ENCODE data around the gene PLD3.

The PLD3 gene

DNA sequence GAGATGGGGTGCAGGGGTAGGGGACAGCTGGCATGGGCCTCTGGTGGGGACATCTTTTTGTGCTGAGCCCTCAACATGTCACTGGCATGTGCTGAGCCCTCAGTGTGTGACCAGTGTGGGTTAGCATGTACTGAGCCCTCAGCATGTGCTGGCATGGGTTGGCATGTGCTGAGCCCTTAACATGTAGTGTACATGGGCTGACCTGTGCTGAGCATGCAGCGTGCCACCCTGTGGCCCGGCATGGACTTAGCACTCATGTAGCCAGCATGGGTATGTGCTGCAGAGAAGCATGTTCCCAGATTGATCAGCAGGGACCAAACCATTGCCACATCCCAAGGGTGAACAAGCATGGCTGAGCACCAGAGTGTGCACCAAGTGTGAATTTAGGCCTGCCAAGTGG is 30.0 kb downstream of the PLD3 start:
- Histone ChIP-seq H3K36me3 (ENCODE audit: control insufficient read depth, insufficient read depth, low read length, severe bottlenecking) (peaks cover 27% of the 10 kb centered on the region), H3K27me3 (replicated peaks; ENCODE audit: control insufficient read depth, insufficient read depth, low read length) (no peaks in the 10 kb centered on the region), H3K9ac (ENCODE audit: low read length) (no peak overlapping the region), H3K4me3 (ENCODE audit: low read length) (no peak overlapping the region), H3K9me3 (ENCODE audit: control insufficient read depth, low read length) (no peaks in the 10 kb centered on the region), H3K4me1 (ENCODE audit: control insufficient read depth, insufficient read depth, low read length) (peaks cover 9% of the 10 kb centered on the region)
- DNase-seq (ENCODE audit: low read depth), result no peak

DNA sequence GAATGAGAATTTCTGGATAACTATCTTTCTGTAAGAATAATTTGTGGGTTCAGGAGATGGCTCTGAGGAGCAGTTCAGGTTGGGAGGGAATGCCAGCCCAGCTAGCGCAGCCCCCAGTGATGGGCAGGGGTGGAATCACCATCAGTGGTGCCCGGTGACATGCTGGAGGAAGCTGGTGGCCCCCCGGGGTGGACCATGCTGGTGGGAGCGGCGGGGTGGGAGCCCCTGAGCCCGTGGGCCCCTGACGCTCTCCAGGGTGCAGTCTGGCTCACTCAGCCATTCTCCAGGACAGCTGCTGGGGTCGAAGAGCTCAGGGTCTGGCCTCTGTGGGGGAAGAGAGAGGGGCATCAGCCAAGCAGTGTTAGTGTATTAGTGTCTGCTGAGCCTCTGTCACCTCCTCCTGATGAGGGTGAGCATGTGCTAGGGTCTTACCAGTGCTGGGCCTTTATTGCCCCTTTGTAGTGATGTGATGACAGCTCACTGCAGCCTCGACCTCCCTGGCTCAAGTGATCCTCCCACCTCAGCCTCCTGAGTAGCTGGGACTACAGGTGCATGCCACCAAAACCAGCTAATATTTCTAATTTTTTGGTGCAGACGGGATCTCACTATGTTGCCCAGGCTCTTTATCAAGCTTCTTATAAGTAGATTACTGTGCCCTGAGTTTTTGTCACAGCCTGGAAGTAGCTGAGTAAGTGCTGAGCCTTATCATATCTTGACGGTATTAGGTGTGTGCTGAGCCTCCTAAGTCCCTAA is 31.1 kb downstream of the PLD3 start:
- Histone ChIP-seq H3K4me3 (ENCODE audit: low read length) (no peak overlapping the region), H3K9me3 (ENCODE audit: control insufficient read depth, low read length) (no peaks in the 10 kb centered on the region), H3K27me3 (replicated peaks; ENCODE audit: control insufficient read depth, insufficient read depth, low read length) (no peaks in the 10 kb centered on the region), H3K9ac (ENCODE audit: low read length) (no peak overlapping the region), H3K4me1 (ENCODE audit: control insufficient read depth, insufficient read depth, low read length) (peaks cover 9% of the 10 kb centered on the region), H3K36me3 (ENCODE audit: control insufficient read depth, insufficient read depth, low read length, severe bottlenecking) (peaks cover 18% of the 10 kb centered on the region)
- no peak for DNase-seq (ENCODE audit: low read depth)

DNA sequence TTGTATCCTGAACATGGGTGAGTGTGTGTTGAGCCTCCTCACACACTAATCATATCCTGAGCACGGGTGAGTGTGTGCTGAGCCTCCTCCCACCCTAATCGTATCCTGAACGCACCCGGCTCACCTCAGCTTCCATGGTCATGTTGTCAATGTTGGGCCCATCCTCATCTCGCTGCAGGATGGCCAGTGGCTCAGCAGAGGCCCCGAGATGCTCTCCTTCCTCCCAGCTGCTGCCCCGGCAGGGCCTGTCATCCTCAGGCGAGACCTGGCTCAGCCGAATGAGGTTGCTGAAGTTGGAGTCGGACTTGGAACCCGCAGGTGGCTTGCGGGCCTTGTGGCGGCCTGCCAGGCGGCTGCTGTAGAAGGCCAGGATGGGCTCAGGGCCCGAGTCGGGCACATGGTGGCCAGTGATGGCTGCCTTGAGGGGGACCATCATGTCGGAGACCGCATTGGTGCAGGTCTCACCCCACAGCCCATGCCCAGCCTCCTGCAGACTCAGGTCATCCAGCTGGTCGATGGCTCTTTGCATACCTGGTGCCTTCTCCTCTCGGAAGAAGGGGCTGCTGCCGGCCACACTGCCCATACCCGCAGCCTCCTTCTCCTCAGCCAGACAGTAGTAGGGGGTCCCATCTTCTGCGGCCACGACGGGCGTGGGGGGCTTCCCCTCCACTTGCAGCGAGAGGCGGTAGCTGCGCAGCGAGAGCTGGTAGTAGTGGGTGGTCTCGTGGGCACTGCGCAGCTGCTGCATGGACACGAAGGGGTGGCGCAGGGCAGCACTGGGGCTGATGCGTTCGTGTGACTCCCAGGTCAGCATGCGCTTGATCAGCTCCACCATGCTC is 31.9 kb downstream of the PLD3 start:
- no peak overlapping the region for H3K4me3 ChIP-seq (ENCODE audit: low read length)
- no peak for DNase-seq (ENCODE audit: low read depth)
- peaks cover 18% of the 10 kb centered on the region for H3K36me3 ChIP-seq (ENCODE audit: control insufficient read depth, insufficient read depth, low read length, severe bottlenecking)
- no peaks in the 10 kb centered on the region for H3K9me3 ChIP-seq (ENCODE audit: control insufficient read depth, low read length)
- no peaks in the 10 kb centered on the region for H3K27me3 ChIP-seq (replicated peaks; ENCODE audit: control insufficient read depth, insufficient read depth, low read length)
- H3K4me1 ChIP-seq (ENCODE audit: control insufficient read depth, insufficient read depth, low read length), result peaks cover 9% of the 10 kb centered on the region
- H3K9ac ChIP-seq (ENCODE audit: low read length), result no peak overlapping the region

DNA sequence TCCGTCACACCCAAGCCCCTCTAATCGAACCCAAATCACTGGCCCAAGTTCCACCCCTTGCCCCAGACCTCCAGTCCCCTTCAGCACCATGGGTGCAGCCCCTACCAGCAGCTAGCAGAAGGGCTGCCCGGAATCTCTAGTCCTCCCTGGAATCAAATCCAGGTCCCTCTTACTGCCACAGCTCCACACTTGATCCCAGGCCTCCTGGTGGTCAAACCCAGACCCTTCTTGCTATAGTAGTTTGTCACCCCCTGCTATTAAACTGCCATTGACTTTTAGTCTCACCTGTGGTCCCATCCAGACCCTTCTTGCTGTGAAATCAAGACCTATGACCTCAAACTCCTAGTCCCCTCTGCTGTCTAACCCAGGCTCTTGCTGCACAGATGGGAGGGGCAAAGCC is 32.8 kb downstream of the PLD3 start:
- H3K4me1 ChIP-seq (ENCODE audit: control insufficient read depth, insufficient read depth, low read length), result peaks cover 9% of the 10 kb centered on the region
- H3K9me3 ChIP-seq (ENCODE audit: control insufficient read depth, low read length), result no peaks in the 10 kb centered on the region
- no peak for DNase-seq (ENCODE audit: low read depth)
- H3K4me3 ChIP-seq (ENCODE audit: low read length), result no peak overlapping the region
- H3K36me3 ChIP-seq (ENCODE audit: control insufficient read depth, insufficient read depth, low read length, severe bottlenecking), result peaks cover 18% of the 10 kb centered on the region
- no peak overlapping the region for H3K9ac ChIP-seq (ENCODE audit: low read length)
- no peaks in the 10 kb centered on the region for H3K27me3 ChIP-seq (replicated peaks; ENCODE audit: control insufficient read depth, insufficient read depth, low read length)

DNA sequence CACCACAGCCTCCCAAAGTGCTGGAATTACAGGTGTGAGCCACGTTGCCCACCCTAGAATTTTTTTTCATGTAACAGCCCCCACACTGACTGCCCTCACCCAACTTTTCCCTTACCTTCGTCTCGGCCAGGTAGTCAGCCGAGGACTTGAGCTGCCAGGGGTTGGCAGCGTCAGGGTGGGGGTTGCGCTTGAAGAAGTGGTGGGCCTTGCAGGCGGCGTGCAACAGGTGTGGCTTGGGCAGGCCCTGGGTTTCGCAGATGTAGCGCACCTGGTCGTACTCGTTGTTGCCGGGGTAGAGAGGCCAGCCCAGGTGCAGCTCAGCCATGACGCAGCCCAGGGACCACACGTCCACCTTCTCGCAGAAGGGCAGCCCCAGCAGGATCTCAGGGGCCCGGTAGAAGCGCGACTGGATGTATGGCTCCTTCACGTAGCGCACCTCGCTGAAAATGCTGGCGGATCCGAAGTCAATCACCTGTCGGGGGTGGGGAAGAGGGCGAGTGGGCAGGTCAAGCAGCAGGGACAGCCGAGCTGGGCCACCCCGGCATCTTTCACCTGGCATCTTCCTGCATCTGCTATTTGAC is 35.3 kb downstream of the PLD3 start:
- Histone ChIP-seq H3K4me3 (ENCODE audit: low read length) (no peak overlapping the region), H3K9ac (ENCODE audit: low read length) (no peak overlapping the region), H3K9me3 (ENCODE audit: control insufficient read depth, low read length) (no peaks in the 10 kb centered on the region), H3K36me3 (ENCODE audit: control insufficient read depth, insufficient read depth, low read length, severe bottlenecking) (peaks cover 10% of the 10 kb centered on the region), H3K27me3 (replicated peaks; ENCODE audit: control insufficient read depth, insufficient read depth, low read length) (no peaks in the 10 kb centered on the region), H3K4me1 (ENCODE audit: control insufficient read depth, insufficient read depth, low read length) (peaks cover 9% of the 10 kb centered on the region)
- DNase-seq (ENCODE audit: low read depth), result no peak

DNA sequence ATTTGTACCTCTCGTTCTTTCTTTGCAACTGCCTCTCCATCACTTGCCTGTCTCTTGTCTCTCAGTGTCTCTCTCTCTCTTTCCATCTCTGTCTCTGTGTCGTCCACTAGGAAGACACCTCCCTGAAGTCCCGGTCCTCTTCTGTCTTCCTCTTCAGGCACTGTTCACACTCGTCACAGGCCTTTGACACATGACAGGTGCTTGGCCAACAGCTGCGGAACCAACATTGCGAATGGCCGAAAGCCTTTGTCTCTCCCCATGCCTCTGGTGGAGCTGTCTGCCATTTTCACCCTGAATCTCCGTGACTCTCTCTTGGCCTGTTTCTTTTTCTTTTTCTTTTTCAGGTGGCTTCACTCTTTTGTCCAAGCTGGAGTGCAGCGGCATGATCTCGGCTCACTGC is 38.7 kb downstream of the PLD3 start:
- Histone ChIP-seq H3K9me3 (ENCODE audit: control insufficient read depth, low read length) (no peaks in the 10 kb centered on the region), H3K27me3 (replicated peaks; ENCODE audit: control insufficient read depth, insufficient read depth, low read length) (no peaks in the 10 kb centered on the region), H3K9ac (ENCODE audit: low read length) (no peak overlapping the region), H3K4me1 (ENCODE audit: control insufficient read depth, insufficient read depth, low read length) (peaks cover 9% of the 10 kb centered on the region), H3K4me3 (ENCODE audit: low read length) (no peak overlapping the region), H3K36me3 (ENCODE audit: control insufficient read depth, insufficient read depth, low read length, severe bottlenecking) (no peaks in the 10 kb centered on the region)
- no peak for DNase-seq (ENCODE audit: low read depth)

DNA sequence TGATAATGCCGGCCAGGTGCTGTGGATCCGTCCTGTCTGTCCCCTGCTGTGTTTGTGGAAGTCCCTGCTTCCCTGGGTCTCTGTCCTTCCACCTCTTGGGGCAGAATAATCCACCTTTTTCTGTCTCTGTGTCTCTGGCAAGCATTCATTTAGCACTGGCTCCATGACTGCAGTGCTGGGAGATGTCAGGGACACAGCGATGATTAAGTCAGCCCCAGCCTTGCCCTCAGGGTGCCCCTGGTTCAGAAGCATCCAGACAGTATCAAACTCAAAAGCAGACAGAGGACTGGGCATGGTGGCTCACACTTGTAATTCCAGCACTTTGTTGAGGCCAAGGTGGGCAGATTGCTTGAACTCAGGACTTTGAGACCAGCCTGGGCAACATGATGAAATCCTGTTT is 40.0 kb downstream of the PLD3 start:
- DNase-seq (ENCODE audit: low read depth), result no peak
- Histone ChIP-seq H3K9ac (ENCODE audit: low read length) (no peak overlapping the region), H3K4me1 (ENCODE audit: control insufficient read depth, insufficient read depth, low read length) (peaks cover under 1% of the 10 kb centered on the region), H3K27me3 (replicated peaks; ENCODE audit: control insufficient read depth, insufficient read depth, low read length) (no peaks in the 10 kb centered on the region), H3K4me3 (ENCODE audit: low read length) (no peak overlapping the region), H3K9me3 (ENCODE audit: control insufficient read depth, low read length) (no peaks in the 10 kb centered on the region), H3K36me3 (ENCODE audit: control insufficient read depth, insufficient read depth, low read length, severe bottlenecking) (no peaks in the 10 kb centered on the region)

DNA sequence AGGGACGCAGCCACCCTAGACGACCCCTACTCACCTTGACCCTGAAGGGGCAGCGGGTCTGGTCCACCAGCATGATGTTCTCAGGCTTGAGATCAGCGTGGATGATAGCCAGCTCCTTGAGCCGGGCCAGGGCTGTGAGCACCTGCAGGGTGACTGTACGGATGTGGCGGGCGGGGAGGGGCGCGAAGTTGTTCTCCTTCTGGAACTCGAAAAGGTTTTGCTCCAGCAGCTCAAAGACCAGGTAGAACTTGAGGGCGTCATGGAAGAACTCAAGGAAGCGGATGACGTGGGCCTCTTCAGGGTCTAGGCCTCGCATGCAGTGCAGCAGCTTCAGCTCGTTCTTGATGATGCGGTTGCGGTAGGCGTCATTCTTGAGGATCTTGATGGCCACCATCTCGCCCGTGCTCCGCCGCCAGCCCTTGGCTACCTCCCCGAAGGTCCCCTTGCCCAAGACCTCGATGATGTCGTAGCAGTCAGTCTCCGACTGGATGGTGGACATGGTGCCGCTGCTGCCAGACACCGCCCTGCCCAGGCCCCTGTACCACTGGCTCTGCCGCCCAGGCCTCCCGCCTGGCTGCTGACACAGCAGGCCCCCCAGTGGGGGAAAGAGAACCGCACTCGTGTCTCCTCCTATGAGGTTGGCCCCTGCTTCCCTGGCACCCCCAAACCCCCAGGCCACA is 41.0 kb downstream of the PLD3 start:
- Histone ChIP-seq H3K36me3 (ENCODE audit: control insufficient read depth, insufficient read depth, low read length, severe bottlenecking) (no peaks in the 10 kb centered on the region), H3K9ac (ENCODE audit: low read length) (no peak overlapping the region), H3K4me3 (ENCODE audit: low read length) (no peak overlapping the region), H3K4me1 (ENCODE audit: control insufficient read depth, insufficient read depth, low read length) (no peaks in the 10 kb centered on the region), H3K27me3 (replicated peaks; ENCODE audit: control insufficient read depth, insufficient read depth, low read length) (no peaks in the 10 kb centered on the region), H3K9me3 (ENCODE audit: control insufficient read depth, low read length) (no peaks in the 10 kb centered on the region)
- DNase-seq (ENCODE audit: low read depth), result no peak

DNA sequence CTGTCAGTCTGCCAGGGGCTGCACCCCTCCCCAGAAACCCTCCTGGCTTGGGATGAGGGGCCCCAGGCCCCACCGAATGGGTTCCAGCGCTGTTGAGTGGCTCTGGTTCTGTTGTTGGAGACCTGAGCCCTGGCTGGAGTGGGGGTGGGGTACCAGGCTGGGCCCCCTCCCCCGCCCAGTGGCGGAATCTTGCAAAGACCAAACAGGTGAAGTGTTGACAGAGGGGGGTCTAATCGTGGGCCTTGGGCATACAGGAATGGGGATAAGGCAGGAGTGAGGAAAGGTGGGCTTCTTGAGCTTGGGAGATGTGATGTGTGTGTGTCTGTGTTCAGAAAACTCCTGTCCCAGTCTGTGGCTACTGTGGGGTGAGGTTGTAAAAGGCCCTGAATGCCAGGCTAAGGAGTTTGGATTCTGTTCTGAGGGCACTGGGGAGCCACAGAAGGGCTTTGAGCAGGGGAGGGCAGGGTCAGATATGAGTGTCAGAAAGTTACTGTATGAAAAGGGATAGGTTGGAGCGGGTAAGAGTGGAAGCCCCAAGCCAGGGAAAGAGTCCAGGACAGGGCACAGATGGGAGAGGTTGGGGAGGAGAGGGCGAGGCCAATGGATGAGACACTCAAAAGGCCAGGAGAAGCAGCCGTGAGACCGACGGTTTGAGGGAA is 41.7 kb downstream of the PLD3 start, which contains the start of gene HIPK4:
HIPK4 (minus strand) TSS at position 98 of the 659 bp plus-strand sequence. CDS start 279 bp downstream, outside the sequence.
- no peak for DNase-seq (ENCODE audit: low read depth)
- Histone ChIP-seq H3K36me3 (ENCODE audit: control insufficient read depth, insufficient read depth, low read length, severe bottlenecking) (no peaks in the 10 kb centered on the region), H3K9ac (ENCODE audit: low read length) (no peak within 1 kb of the TSS), H3K27me3 (replicated peaks; ENCODE audit: control insufficient read depth, insufficient read depth, low read length) (no peaks in the 10 kb centered on the region), H3K9me3 (ENCODE audit: control insufficient read depth, low read length) (no peaks in the 10 kb centered on the region), H3K4me1 (ENCODE audit: control insufficient read depth, insufficient read depth, low read length) (no peaks in the 10 kb centered on the region), H3K4me3 (ENCODE audit: low read length) (no peak within 1 kb of the TSS)

DNA sequence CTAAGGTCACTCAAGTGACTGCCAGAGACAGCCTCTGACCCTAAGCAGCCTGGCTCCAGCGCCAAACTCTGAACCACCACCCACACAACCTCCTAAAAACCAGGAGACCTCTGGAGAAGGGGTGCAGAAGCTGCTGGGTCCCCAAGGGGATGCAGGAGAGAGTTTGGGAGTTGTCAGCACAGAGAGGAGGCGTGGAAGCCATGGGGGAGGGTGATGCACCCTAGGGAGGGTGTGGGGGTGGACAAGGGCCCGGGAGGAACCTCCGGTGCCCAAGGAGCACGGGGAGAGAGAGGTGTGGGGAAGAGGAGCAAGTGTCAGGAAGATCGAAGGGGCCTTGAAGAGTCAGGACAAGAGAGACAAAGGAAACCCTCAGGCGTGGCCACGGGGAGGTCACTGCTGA is 43.6 kb downstream of the PLD3 start:
- H3K4me3 ChIP-seq (ENCODE audit: low read length), result no peak overlapping the region
- H3K36me3 ChIP-seq (ENCODE audit: control insufficient read depth, insufficient read depth, low read length, severe bottlenecking), result no peaks in the 10 kb centered on the region
- H3K4me1 ChIP-seq (ENCODE audit: control insufficient read depth, insufficient read depth, low read length), result no peaks in the 10 kb centered on the region
- no peaks in the 10 kb centered on the region for H3K27me3 ChIP-seq (replicated peaks; ENCODE audit: control insufficient read depth, insufficient read depth, low read length)
- no peaks in the 10 kb centered on the region for H3K9me3 ChIP-seq (ENCODE audit: control insufficient read depth, low read length)
- no peak for DNase-seq (ENCODE audit: low read depth)
- no peak overlapping the region for H3K9ac ChIP-seq (ENCODE audit: low read length)
